OCI-LY1 (cell line): ENCODE data around the gene BRIP1.

Source experiments
- CTCF ChIP-seq: fragments of 200-600 bp; sonication (generic), shearing (Covaris generic); IDR thresholded peaks from 2 replicates; pipeline ENCODE4 v1.5.1; 2017; ENCODE audit warnings: mild to moderate bottlenecking, antibody characterized with exemption, low read length, moderate library complexity, mixed read lengths
- EZH2 ChIP-seq: fragments of 200-600 bp; sonication (generic), shearing (Covaris generic); IDR thresholded peaks from 2 replicates; pipeline ENCODE4 v1.8.0; 2017; ENCODE audit warnings: borderline replicate concordance, mixed run types, mild to moderate bottlenecking, antibody characterized with exemption, low read length, moderate library complexity, mixed read lengths

GRCh38 chr17:61680921-61681320 lies 182.4 kb downstream of the BRIP1 start:
- TF ChIP-seq EZH2 (no peak), CTCF (no peak)
